Vagina (tissue), 2 donors: ENCODE results near the gene GPR22.

Experiments
- CTCF ChIP-seq, 3 experiments: fragments of 450-650 bp in 2 of 3; fragments of 200-600 bp in 1 of 3; sonication (generic) in 1 of 3; IDR thresholded peaks; one replicate each; pipeline ENCODE4 v1.5.1; 2017 to 2019; ENCODE audit warnings: antibody characterized with exemption in 3 of 3, mild to moderate bottlenecking in 2 of 3, moderate library complexity in 2 of 3
- POLR2A ChIP-seq, 2 donors: fragments of 450-650 bp; IDR thresholded peaks; one replicate each; pipeline ENCODE4 v1.6.1; 2017; ENCODE audit warnings: antibody characterized with exemption in 2 of 2, mild to moderate bottlenecking in 2 of 2, moderate library complexity in 2 of 2

GRCh38 chr7:107442678-107443077 is 27.2 kb upstream of the GPR22 start:
- TF ChIP-seq CTCF (IDR thresholded peaks at IDR 0.05) = no peak
- no peak for TF ChIP-seq POLR2A (IDR thresholded peaks at IDR 0.05)
